SK-N-MC (cell line): Measurements from ENCODE around the gene TBC1D24.
"Not testable (repeated sequence)": the region's sequence is repeated elsewhere in the genome, so short reads cannot be mapped to it uniquely, and the experiment has no call there.

ENCODE experiments used
- EZH2 ChIP-seq: fragments of 200-600 bp; sonication (generic); IDR thresholded peaks from one replicate; pipeline ENCODE4 v1.6.1; 2017; ENCODE audit warnings: antibody characterized with exemption
- FOXP2 ChIP-seq: optimal IDR thresholded peaks from 2 replicates; pipeline ENCODE3; 2011; ENCODE audit warnings: mild to moderate bottlenecking, moderate library complexity; ENCODE audit not compliant: insufficient read depth; ENCODE audit errors: extremely low read length, control extremely low read depth
- POLR2AphosphoS5 ChIP-seq: IDR thresholded peaks from 2 replicates; pipeline ENCODE4 v1.6.1; 2012; ENCODE audit warnings: mild to moderate bottlenecking, low read depth, low read length, borderline replicate concordance

- TF ChIP-seq POLR2AphosphoS5, EZH2, FOXP2: not testable (repeated sequence)
These were observed 75.5 kb downstream of the TBC1D24 start for GRCh38 chr16:2550283-2550878.
